IPS-15b (cell line): ENCODE measurements around the gene MLKL.

Source experiments
- H3K27me3 ChIP-seq: one replicate; pipeline ENCODE4 v1.6.1; 2013; ENCODE audit warnings: low read length; ENCODE audit not compliant: control insufficient read depth, insufficient read depth
- H3K36me3 ChIP-seq: one replicate; pipeline ENCODE4 v1.6.1; 2013; ENCODE audit warnings: low read length; ENCODE audit not compliant: control insufficient read depth, insufficient read depth
- H3K4me1 ChIP-seq: one replicate; pipeline ENCODE4 v1.6.1; 2013; ENCODE audit warnings: mild to moderate bottlenecking, low read length; ENCODE audit not compliant: control insufficient read depth, insufficient read depth
- H3K4me3 ChIP-seq: one replicate; pipeline ENCODE4 v1.5.1; 2013; ENCODE audit warnings: low read depth, low read length
- H3K9ac ChIP-seq: one replicate; pipeline ENCODE4 v1.6.1; 2013; ENCODE audit warnings: low read depth, mild to moderate bottlenecking, low read length
- H3K9me3 ChIP-seq: one replicate; pipeline ENCODE4 v1.6.1; 2013; ENCODE audit warnings: mild to moderate bottlenecking, low read length; ENCODE audit not compliant: control insufficient read depth, insufficient read depth

The MLKL gene

DNA sequence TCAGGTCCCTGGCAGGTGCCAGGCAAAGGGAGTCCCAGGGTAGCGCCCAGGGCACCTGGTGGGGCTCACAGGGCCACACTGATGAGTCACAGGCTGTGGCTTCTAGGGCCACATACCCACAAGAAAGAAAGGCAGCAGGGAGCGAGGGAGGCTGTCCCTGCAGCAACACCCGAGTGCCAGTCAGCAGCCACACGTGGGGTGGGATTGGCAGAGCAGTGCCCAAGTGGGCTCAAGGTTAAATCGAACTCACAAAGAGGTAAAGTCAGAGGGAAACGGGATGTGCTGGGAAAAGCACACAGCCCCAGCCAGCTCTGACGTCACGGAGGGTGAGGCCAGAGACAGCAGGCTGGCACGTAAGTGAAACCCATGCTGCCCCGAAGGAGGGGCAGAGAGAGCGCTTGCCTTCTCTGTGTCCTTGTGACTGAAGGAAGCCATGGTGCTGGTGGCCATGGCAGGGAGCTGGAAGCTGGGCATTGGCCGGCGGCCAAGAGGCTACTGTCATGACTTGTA is 40.2 kb upstream of the MLKL start:
- Histone ChIP-seq H3K36me3 (peaks cover 6% of the 10 kb centered on the region), H3K4me3 (no peak overlapping the region), H3K9me3 (no peaks in the 10 kb centered on the region), H3K9ac (no peak overlapping the region), H3K4me1 (peaks cover 7% of the 10 kb centered on the region), H3K27me3 (no peaks in the 10 kb centered on the region)

- Histone ChIP-seq H3K9me3 (no peaks in the 10 kb centered on the region), H3K27me3 (no peaks in the 10 kb centered on the region), H3K4me1 (peaks cover 12% of the 10 kb centered on the region), H3K36me3 (peaks cover 6% of the 10 kb centered on the region), H3K9ac (no peak overlapping the region), H3K4me3 (no peak overlapping the region)
Observed at GRCh38 chr16:74739275-74739674, 38.6 kb upstream of the MLKL start.

DNA sequence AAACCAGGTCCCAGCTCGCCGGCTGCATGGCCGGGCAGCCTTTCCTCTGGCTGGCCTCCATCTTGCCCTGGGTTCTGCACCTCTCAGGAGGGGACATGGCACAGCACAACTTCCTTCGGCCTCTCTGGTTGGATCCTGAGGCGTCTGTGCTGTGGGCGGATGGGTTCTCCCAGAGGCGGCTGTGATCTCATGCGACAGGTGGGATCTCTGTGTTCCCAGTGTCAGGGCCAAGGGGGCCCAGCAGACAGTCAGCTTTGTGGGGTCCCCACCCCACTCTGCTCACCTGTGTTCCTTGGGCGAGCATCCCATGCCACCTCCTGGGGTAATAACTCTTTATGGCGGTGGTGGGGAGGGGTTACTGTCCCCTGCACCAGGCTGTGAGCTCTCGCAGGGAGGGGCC is 38.2 kb upstream of the MLKL start:
- Histone ChIP-seq H3K9me3 (no peaks in the 10 kb centered on the region), H3K36me3 (peaks cover 6% of the 10 kb centered on the region), H3K4me3 (no peak overlapping the region), H3K27me3 (no peaks in the 10 kb centered on the region), H3K9ac (no peak overlapping the region), H3K4me1 (peaks cover 16% of the 10 kb centered on the region)

DNA sequence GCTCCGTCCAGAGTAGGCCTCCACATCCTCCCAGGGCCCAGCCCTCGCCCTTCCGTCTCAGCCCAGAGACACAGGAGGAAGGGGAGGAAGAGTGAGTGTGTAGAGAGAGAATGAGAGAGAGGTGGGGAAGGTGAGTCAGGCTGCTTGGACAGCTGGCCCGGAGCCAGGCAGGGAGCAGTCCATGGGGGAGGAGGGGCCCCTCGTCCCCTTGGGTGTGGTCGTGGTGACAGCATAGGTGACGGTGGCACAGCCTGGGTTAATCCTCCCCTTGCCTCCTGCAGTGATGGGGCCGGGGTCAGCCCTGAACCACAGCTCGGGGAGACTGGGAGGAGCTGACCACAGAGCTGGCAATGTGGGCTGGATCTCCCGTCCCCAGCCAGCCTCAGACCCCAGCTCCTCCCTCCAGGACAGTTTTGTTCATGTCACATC is 37.5 kb upstream of the MLKL start:
- H3K4me3 ChIP-seq, result no peak overlapping the region
- H3K36me3 ChIP-seq, result peaks cover 6% of the 10 kb centered on the region
- no peaks in the 10 kb centered on the region for H3K9me3 ChIP-seq
- H3K9ac ChIP-seq, result no peak overlapping the region
- H3K4me1 ChIP-seq, result peaks cover 16% of the 10 kb centered on the region
- no peaks in the 10 kb centered on the region for H3K27me3 ChIP-seq

- H3K9ac ChIP-seq, result no peak overlapping the region
- no peaks in the 10 kb centered on the region for H3K9me3 ChIP-seq
- H3K27me3 ChIP-seq, result no peaks in the 10 kb centered on the region
- H3K4me3 ChIP-seq, result no peak overlapping the region
- H3K4me1 ChIP-seq, result peaks cover 16% of the 10 kb centered on the region
- peaks cover 6% of the 10 kb centered on the region for H3K36me3 ChIP-seq
Observed at GRCh38 chr16:74737521-74737920, 36.9 kb upstream of the MLKL start.

DNA sequence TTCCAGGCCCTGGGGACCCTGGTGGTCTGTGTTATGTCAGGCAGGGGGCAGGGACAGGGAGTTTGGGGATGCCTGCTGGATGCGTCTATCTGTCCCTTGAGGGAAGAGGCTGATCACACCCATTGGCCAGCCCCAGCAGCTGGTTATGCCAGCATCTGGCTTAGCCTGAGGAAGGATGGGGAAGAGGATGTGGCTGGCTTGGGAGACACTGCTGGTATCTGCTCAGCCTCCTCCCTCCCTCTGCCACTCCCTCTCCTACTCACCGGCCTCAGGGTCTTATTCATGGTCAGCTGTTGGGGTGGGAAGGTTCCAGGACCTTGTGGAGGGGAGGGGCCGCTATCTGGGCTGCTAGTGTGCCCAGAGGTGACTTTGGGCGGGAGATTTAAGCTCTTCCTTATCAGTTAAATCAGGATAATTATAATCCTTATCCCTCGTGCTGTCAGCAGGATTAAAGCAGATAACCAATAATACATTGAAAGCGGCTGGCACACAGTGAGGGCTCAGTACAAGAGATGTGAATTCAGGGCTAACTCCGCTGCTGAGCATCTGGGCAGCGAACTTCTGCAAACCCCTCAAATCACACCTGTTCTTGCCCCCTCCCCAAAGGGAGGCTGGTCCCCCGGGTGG is 36.0 kb upstream of the MLKL start:
- Histone ChIP-seq H3K9ac (no peak overlapping the region), H3K36me3 (peaks cover 6% of the 10 kb centered on the region), H3K4me1 (peaks cover 12% of the 10 kb centered on the region), H3K9me3 (no peaks in the 10 kb centered on the region), H3K4me3 (no peak overlapping the region), H3K27me3 (no peaks in the 10 kb centered on the region)

DNA sequence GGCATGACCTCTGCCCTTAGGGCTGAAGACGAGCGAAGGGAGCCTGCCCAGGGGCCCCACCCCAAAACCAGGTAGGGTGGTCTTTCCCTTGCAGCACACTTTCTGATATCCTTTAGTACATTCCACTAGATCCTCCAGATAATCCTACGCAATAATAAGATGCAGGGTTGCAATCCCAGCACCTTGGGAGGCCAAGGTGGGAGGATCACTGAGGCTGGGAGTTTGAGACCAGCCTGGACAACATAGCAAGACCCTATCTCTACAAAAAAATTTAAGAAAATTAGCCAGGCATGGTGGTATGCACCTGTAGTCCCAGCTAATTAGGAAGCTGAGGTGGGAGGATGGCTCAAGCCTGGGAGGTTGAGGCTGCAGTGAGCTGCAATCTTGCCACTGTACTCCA is 34.9 kb upstream of the MLKL start:
- H3K9me3 ChIP-seq, result no peaks in the 10 kb centered on the region
- H3K36me3 ChIP-seq, result peaks cover 6% of the 10 kb centered on the region
- no peak overlapping the region for H3K4me3 ChIP-seq
- H3K4me1 ChIP-seq, result peaks cover 12% of the 10 kb centered on the region
- no peak overlapping the region for H3K9ac ChIP-seq
- no peaks in the 10 kb centered on the region for H3K27me3 ChIP-seq

DNA sequence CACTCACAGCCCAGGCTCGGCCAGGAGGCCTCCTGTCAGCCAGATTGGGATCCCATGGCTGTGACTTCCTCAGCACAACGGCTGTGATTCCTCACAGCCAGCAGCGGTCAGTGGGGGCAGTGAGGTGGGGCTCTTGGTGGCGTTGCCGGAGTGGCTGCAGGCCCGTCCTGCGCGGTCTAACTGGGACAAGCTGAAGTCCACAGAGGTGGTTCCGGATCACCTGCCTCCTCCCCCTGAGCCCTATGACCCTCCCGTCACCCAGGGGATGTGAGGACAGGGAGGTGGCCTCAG is 34.4 kb upstream of the MLKL start:
- H3K36me3 ChIP-seq, result peaks cover 6% of the 10 kb centered on the region
- H3K9ac ChIP-seq, result no peak overlapping the region
- H3K4me3 ChIP-seq, result no peak overlapping the region
- no peaks in the 10 kb centered on the region for H3K9me3 ChIP-seq
- peaks cover 15% of the 10 kb centered on the region for H3K4me1 ChIP-seq
- H3K27me3 ChIP-seq, result no peaks in the 10 kb centered on the region

- H3K9ac ChIP-seq, result no peak overlapping the region
- H3K4me1 ChIP-seq, result peaks cover 16% of the 10 kb centered on the region
- H3K4me3 ChIP-seq, result no peak overlapping the region
Observed at GRCh38 chr16:74734361-74735161, 33.9 kb upstream of the MLKL start.

GRCh38 chr16:74732707-74733350 is 32.2 kb upstream of the MLKL start:
- H3K4me3 ChIP-seq, result no peak overlapping the region
- peaks cover 2% of the 10 kb centered on the region for H3K36me3 ChIP-seq
- no peaks in the 10 kb centered on the region for H3K27me3 ChIP-seq
- peaks cover 16% of the 10 kb centered on the region for H3K4me1 ChIP-seq
- no peak overlapping the region for H3K9ac ChIP-seq
- no peaks in the 10 kb centered on the region for H3K9me3 ChIP-seq

More at GRCh38 chr16:74734361-74735161, 33.9 kb upstream of the MLKL start:
- H3K9me3 ChIP-seq, result no peaks in the 10 kb centered on the region
- H3K36me3 ChIP-seq, result peaks cover 6% of the 10 kb centered on the region
- H3K27me3 ChIP-seq, result no peaks in the 10 kb centered on the region

GRCh38 chr16:74731853-74732477 is 31.3 kb upstream of the MLKL start:
- no peaks in the 10 kb centered on the region for H3K27me3 ChIP-seq
- no peak overlapping the region for H3K9ac ChIP-seq
- peaks cover 2% of the 10 kb centered on the region for H3K36me3 ChIP-seq
- peaks cover 16% of the 10 kb centered on the region for H3K4me1 ChIP-seq
- no peak overlapping the region for H3K4me3 ChIP-seq
- H3K9me3 ChIP-seq, result no peaks in the 10 kb centered on the region
